Mesenteric fat pad (tissue), 1 donor: ENCODE results near the gene KIAA1755. TPM values are rescaled to one million over a fixed set of nuclear protein-coding genes. Genes with fewer than 3 reads are reported as not detected.

Experiments used
- DNase-seq: peaks from one replicate; pipeline ENCODE4 v3.0.0-alpha.2; 2020; ENCODE audit warnings: low spot score
- total RNA-seq: library from RNA; stranded (reverse); fragmentation: NEBNext Ultra II Directional; extraction: Animal tissue kit (Norgen Biotek cat#: 25700); gene quantifications from one replicate; pipeline ENCODE4 v1.2.1, GENCODE V29; 2021
- donor health status: DM: yes; HTN: yes; CAD: no.

KIAA1755 gene
- total RNA-seq, 1 donor from 2014 or later, result 5.6 TPM

DNA sequence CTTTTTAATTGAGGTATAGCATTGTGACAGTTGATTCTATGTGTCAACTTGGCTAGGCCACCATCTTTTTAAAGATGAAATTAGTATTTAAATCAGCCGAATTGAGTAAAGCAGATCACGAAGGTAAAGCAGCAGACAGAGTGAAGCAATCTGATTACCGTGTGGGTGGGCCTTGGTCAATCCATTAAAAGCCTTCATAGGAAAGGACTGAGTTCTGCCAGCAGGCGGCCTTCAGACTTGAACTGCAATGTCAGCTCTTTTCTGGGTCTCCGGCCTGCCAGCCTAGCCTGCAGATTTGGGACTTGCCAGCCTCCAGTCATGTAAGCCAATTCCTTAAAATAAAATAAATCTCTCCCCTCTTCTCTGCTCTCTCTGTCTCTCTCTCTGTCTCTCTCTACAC is 73.0 kb downstream of the KIAA1755 start:
- DNase-seq, result peak; percentile 51

DNA sequence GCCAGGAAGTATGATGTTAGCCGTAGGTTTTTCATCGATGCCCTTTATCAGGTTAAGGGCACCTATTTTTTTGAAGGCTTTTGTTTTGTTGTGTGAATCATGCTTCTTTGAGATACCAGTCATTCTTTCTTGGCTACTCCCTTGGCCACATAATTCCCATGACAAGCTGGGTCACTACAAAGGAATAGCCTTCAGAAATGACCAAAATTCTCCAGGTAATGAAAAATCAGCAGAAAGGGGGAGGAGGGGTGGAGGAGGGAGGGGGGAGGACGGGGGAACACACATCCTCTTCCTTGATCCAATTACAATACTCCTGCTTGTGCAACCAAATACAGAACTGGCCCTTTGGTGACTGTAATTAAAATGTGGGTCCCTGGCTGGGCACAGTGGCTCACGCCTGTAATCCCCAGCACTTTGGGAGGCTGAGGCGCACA is 73.7 kb downstream of the KIAA1755 start:
- DNase-seq, result no peak

DNA sequence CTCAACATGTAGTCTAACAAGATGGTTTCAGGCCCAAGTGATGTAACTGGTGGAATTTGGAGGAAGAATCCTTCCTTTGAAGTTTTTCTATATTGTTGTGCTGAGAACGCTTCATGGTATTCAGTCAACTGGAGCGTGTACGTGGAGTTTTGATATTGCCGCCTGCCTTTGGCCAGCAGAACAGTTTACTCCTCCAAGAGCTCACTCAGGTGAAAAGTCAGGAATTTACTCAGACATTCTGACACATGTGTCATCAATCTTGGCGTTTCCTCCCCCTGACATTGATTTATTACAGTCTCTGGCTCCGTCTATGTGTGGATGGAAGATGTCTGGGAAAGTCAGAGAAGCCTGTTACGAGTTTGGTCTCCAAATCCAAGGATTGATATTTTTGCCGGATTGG is 76.4 kb downstream of the KIAA1755 start:
- no peak for DNase-seq

DNA sequence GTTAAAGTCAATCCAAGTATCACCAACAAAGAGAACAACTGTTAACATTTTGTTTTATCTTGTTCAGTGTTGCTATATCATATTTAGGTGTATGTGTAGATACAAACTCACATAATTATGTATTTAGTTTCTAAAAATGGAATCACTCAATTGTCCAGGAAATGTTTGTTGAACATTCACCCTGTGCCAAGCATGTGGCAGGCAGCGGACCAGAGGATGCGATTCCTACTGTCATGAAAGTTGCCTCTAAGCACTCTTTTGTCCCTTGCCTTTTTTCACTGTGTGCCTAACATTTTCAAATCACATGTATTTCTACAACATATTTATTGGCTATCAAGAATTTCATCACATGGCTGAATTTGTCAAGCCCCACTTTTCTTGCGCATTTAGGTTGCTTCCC is 78.6 kb downstream of the KIAA1755 start:
- no peak for DNase-seq

DNA sequence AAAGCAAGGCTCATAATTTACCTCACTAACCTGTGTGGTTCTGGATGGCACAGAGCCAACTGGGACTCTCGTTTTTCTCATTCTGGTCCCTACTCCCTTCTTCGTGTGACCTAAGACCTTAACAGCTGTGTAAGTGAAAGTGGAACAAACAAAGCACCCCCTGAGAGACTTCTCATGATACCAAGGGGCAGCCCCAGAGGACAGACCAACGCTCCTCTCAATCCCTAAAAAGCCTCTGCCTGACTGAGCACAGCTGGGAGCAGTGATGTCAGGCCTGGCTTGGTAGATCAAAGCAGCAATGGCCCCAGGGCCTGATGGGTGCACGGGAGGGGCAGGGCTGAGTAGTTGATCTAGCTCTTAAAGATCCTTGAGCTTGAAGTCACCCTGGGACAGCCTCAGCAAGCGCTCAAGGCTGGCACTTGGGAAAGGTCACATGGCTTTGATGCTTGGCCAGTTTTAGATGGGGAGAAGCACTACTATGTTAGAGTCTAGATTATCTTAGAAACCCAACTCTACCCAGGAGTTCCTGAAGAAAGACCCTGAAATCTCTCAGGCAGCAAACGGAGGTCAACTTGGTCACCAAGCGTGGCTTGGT is 79.2 kb downstream of the KIAA1755 start:
- DNase-seq, result peak; percentile 59

DNA sequence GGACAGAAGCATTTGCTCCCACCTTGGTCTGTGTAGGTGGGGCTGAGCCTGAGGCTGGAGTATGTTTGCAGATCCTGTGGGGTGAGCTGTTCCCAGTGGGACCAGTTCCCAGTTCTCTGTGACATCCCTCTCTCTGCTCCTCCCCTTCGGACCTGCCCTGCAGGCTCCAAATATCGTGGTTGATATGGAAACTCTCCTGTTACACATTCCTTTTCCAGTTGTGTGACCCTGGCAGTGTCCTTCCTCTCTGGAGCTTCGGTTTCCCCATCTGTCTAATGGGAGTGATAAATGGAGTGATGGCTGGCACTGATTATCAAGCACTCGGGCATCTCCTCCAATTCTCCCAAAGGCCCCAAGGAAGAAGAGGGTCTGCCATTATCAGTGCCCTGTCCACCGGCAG is 79.8 kb downstream of the KIAA1755 start:
- no peak for DNase-seq

DNA sequence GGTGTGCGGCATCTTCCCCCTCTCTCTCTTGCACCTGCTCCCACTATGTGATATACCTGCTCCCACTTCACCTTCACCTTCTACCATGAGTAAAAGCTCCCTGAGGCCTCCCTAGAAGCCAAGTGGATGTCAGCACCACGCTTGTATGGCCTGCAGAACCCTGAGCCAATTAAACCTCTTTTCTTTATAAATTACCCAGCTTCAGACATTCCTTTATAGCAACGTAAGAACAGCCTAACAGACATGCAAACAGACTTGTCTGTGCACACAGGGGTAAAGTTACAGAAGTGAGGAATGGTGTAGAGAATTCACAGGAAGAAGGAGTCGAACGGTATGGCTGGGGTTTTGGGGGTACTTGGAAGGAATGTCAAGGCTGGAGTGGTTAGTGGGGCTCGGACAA is 80.7 kb downstream of the KIAA1755 start:
- DNase-seq, result no peak

DNA sequence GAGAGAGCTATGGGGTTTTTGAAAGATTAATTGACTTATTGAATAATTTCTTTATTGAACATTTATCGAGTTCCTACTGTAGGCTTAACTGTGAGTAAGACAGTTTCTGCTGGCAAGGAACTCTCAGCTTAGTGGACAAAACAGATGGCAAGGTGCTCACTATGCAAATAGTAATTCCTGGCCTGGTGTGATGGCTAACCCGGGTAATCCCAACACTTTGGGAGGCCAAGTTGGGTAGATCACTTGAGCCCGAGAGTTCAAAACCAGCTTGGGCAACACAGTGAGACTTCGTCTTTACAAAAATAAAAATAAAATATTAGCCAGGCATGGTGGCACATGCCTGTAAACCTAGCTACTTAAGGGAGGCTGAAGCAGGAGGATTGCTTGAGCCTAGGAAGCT is 82.0 kb downstream of the KIAA1755 start:
- no peak for DNase-seq

DNA sequence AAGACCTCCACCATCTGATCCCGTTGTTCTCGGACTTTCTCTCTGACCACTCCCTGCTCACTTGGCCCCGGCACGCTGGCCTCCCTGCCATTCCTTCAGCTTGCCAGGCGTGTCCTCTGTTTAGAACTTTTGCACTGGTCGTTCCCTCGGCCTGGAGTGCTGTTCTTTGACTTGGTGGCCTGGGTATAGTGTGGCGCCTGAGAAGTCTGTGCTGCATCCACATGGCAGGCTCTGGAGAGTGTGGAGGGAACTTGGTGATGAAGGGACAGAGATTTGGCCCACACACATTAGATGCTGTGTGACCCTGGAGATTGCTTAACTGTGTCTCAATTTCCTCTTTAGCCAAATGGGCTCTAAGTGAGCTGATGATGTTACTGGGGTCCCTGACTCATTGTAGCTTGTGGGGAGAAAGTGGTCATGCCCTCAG is 82.5 kb downstream of the KIAA1755 start:
- no peak for DNase-seq

DNA sequence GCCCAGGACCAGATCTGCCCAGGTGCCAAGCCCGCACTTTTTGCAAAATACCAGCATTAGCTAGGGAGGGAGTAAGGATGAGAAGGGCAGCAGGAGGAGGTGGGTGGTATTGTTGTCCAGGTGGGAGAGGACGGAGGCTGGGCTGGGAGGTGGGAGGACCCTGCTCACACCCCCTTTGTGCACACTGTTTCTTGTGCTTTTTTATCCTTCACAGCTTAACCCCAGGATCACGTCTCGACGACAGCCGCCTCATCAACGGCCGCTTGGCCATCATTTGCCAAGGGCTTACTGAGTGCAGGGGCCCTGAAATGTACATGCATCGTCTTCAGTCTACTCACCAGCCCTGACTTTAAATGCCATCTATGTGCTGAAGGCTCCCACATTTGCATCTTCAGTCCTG is 83.3 kb downstream of the KIAA1755 start:
- no peak for DNase-seq

DNA sequence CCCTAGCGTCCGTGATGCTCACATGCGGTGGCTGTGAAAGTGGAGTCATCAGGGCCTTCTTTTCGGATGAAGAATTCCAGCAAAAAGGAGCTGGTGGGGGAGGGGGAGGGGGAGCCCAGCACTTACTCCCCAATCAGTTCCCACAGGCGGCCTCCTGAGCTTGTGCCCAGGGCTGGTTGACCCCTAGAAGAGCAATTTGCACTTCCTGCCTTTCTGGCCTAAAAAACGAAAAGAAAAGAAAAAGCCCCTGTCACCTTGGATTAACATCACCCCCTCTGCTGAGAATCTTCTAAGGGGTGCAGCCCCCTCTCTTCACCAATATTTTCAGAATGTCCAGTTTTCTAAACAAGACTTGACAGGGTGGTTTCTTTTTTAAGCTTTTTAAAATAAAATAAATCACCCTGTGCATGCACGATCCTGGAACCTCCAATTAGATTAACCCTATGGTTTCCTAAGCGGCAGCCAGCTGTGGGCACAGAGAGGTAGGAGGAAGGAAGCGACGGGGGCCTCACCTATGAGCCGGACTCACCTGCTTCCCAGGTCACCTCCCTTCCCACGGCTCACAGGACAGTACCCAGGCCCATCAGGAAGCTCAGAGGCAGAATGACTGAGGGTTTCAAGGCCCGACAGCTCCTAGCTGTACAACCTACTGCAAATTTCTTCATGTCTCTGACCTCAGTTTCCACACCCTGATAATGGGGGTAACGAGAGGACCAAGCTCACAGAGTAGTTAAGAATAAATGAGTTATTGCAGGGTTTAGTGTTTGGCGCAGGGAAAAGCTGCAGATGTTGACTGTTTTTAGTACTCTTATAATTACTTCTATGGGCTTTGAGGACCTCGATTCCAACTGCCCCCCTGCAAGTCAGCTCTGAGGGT is 85.0 kb downstream of the KIAA1755 start:
- DNase-seq, result no peak

DNA sequence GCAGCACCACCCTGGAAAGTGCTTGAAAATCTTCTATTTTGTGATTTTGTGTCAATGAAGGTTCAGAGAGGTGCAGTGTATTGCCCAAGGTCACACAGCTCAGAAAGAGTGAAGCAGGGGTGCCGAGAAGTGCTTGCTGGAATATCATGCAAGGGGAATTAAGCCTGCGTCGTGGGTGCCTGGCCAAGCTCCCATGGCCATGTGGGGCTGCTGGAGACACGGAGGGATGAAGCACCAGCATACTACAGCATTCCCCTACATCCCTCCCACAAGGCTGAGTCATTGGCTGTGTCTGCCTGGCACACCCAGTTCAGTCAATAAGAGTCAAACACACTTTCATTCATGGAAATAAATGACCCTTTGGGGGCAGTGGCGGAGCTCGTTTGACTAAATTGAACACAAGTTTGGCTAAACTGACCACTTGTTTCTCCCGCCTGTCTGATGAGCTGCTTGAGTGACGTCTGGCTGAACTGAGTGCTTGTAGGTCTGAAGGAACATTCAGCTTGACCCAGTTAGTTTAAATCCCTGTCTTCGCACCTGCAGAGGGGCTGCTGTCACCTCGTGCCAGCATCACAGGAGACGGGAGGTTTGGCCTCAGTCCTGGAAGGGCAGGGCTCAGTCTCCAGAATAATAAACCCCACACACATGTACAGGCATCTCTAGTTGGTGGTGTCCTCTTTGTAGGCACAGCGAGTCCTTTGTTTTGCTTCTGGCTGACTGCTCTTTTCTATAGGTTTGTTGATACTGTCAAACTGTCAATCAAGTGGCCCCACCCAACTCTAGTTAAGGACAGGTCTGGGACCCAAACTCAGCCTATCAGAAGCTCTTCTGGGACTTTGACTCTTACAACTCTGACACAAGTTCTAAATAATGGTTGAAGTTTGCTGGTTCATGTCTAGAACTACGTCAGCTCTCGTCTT is 87.0 kb downstream of the KIAA1755 start:
- no peak for DNase-seq

DNA sequence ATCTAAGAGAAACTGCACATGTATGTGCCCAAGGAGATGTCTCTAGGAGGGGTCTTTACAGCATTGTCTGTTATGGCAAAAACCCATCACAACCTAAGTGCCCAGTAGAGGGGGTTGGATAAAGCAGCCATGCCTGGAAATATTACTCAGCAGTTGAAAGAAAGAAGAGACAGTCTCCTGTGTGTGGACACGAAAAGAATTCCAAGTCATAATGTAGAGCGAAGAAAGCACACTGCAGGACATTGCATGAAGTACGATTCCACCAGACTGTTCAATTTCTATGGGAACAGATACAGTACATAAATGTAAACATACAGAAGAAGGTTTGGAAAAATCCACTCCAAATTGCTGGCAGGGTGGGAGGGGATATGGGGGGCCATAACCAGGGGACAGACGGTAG is 88.1 kb downstream of the KIAA1755 start:
- no peak for DNase-seq

DNA sequence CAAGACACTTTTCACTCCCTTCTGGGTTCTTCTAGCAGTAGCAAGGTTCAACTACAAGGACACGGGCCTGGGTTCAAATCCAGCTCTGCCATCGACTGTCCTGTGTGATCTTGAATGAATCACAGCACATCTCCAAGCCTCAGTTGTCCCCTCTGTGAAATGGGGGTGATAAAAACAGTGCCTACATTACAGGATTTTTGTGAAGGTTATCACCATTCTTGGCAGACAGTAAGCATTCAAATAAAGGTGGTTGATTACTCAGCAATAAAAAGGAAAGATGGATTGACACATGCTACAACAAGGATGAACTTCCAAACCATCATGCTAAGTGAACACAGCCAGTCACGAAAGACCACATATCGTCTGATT is 88.9 kb downstream of the KIAA1755 start:
- no peak for DNase-seq

DNA sequence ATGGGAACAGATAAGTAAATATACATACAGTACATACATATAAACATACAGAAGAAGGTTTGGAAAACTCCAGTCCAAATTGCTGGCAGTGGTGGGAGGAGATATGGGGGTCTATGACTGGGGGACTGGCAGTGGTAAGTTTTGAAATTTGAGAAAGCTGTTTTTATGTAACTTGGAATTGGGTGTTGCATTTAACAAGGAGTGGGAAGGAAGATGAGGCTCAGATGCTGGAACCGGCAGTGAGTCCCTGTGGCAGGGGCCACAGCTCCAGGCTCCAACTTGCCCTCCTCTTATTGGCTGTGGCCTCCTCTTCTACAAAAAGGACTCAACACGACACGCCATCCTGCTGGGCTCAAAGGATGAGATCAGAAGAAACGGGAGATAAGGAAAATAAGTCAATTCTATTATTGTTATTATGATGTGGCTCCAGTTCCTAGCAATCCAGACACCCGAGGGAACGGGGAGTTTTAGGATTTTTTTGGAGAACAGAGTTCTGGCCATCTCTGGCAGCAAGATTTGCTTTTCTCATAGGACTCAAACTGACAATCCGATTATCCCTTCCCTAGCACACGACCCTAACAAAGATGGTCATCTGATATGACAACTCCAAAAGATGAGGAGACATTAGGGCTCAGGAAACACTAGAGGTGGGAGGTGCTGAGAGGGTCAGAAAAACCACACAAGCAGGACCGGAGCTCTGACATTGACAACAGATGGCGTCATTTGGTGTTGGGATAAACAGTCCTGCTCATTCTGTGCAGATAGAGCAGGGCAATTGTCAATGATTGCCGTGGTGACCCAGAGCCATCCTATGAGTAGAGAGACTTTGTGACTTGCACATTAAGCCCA is 89.5 kb downstream of the KIAA1755 start:
- no peak for DNase-seq

DNA sequence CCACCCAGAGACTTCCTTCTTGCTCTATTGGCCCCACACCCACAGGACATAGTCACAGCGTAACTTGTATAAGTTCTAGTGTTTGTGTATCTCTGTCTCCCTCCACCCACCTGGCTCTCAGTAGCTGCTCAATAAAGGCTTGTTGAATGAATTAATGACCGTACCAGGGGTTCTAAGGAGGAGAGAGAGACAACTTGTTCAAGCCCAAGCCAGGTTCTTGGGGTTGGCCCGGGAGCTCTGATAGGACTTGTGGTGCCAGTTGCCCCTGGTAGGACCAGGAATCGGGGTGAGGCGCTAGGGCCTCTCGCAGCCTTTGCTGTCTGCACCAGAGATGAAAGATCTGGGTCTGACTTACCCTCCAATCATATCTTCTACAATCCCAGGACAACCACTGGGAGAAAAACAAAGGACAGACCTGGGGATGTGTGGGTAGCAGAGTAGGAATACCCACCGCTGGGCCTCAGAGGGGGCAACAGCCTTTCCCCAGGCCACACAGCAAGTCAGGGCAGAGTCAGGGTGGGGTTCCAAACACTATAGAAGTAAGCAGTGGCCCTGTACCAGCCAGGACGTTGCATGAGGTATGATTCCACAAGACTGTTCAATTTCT is 90.2 kb downstream of the KIAA1755 start:
- DNase-seq, result no peak

DNA sequence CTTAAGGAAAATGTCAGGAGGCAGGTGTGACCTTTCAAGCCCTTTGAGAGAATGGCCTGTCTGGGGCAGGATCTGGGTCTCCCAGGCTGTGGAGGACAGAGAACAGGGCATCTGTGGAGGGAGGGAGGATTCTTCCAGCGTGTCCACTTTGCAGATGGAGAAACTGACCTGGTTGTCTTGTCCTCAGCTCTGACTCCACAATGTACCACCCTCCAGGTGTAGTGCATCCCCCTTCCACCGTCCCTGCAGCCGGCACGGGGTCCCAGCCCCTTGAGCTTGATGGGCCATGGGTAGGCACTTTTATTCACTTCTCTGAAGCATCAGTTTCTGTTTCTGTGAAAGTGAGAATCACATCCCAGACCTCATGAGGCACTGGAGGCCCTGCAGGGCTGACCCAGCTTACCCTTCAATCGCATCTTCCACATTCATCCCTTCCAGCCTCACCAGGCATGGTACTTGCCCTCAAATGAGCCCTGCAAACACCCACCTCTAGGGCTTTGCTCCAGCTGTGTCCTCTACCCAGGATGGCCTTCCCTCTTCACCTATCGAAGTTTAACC is 90.8 kb downstream of the KIAA1755 start:
- DNase-seq, result no peak

DNA sequence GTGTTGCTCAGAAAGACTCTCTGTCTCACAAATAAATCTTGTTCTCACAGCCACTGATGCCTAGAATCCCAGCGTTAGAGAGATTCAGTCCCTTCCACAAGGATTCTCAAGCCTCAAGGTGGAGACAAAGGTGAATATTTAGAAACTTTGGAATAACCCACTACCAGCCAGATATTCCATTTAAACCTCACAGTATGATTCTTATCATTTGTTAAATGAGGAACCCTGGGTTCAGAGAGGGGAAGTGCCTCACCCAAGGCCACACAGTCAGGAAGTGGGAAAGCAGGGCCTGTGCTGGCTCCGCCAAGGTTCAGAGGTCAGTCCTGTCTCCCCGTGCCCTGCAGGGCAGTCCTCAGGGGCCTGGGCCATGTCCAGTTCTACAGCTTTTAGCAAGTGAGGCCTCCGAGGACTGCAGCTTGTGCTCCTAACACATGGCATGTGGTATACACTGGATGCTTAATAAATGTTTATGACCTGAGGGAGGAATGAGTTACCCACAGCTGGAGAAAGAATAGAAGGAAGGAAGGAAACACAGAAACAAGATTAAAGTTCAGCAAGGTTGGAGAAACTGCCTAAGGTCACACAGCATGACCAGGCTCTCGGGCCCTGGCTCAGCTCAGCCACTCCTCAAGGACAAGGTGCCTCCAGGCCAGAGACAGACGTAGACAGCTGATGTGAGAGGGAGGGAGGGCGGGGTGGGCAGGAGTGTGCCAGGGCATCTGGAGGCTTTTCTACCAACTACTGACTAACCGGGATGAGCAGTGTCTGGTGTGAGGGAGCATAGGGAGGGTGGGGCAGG is 91.5 kb downstream of the KIAA1755 start:
- no peak for DNase-seq
